ENCODE data around the gene BTN2A1.

GRCh38 chr6:26455357-26455970, 2.3 kb upstream of the BTN2A1 start:
- TF ChIP-seq CTCF (conservative IDR thresholded peaks at IDR 0.05; ENCODE audit: low read length) (no peak), EZH2phosphoT487 (IDR thresholded peaks at IDR 0.05; ENCODE audit: borderline replicate concordance, low read depth, low read length) (no peak)
